HEK293 (cell line): ENCODE data around the gene GPSM1.

Experiments used
- CTCF ChIP-seq: fragments of 450-650 bp; formaldehyde crosslinking; IDR thresholded peaks from 2 replicates; pipeline ENCODE4 v1.5.1; 2016; ENCODE audit warnings: missing biosample characterization, missing genetic modification characterization
- KLF10 ChIP-seq: fragments of 450-650 bp; IDR thresholded peaks from 2 replicates; pipeline ENCODE4 v1.5.1; 2018; ENCODE audit warnings: missing biosample characterization, mild to moderate bottlenecking, missing genetic modification characterization
- MZF1 ChIP-seq: fragments of 450-650 bp; formaldehyde crosslinking; IDR thresholded peaks from 2 replicates; pipeline ENCODE4 v1.5.1; 2017; ENCODE audit warnings: missing biosample characterization, missing genetic modification characterization, borderline replicate concordance
- PRDM1 ChIP-seq: fragments of 450-650 bp; formaldehyde crosslinking; IDR thresholded peaks from 2 replicates; pipeline ENCODE4; 2016; ENCODE audit warnings: missing biosample characterization, missing genetic modification characterization
- RBAK ChIP-seq: fragments of 450-650 bp; formaldehyde crosslinking; IDR thresholded peaks from 2 replicates; pipeline ENCODE4 v1.5.1; 2016; ENCODE audit warnings: missing biosample characterization, missing genetic modification characterization
- ZBTB26 ChIP-seq: fragments of 450-650 bp; formaldehyde crosslinking; optimal IDR thresholded peaks from 2 replicates; pipeline ENCODE3; 2016; ENCODE audit warnings: missing biosample characterization, mild to moderate bottlenecking, missing genetic modification characterization
- ZNF138 ChIP-seq: fragments of 450-650 bp; formaldehyde crosslinking; IDR thresholded peaks from 2 replicates; pipeline ENCODE4 v1.5.1; 2016; ENCODE audit warnings: missing biosample characterization, missing genetic modification characterization, borderline replicate concordance
- ZNF140 ChIP-seq: fragments of 450-650 bp; formaldehyde crosslinking; IDR thresholded peaks from 2 replicates; pipeline ENCODE4 v1.5.1; 2016; ENCODE audit warnings: missing biosample characterization, missing genetic modification characterization
- ZNF146 ChIP-seq: fragments of 450-650 bp; formaldehyde crosslinking; IDR thresholded peaks from 2 replicates; pipeline ENCODE4 v1.5.1; 2016; ENCODE audit warnings: missing biosample characterization, missing genetic modification characterization
- ZNF174 ChIP-seq: fragments of 450-650 bp; formaldehyde crosslinking; IDR thresholded peaks from 2 replicates; pipeline ENCODE4 v1.5.0; 2017; ENCODE audit warnings: missing biosample characterization, mild to moderate bottlenecking, missing genetic modification characterization
- ZSCAN30 ChIP-seq: fragments of 450-650 bp; IDR thresholded peaks from 2 replicates; pipeline ENCODE4 v1.5.1; 2018; ENCODE audit warnings: missing biosample characterization, mild to moderate bottlenecking, missing genetic modification characterization, moderate library complexity
- ZXDB ChIP-seq: fragments of 450-650 bp; formaldehyde crosslinking; IDR thresholded peaks from 2 replicates; pipeline ENCODE4 v1.5.1; 2016; ENCODE audit warnings: missing biosample characterization, missing genetic modification characterization

GRCh38 chr9:136358888-136359287 is 31.5 kb downstream of the GPSM1 start:
- TF ChIP-seq RBAK, result no peak
- no peak for TF ChIP-seq ZXDB (tag by site-specific recombination)
- no peak for TF ChIP-seq CTCF (tag by site-specific recombination)
- TF ChIP-seq MZF1 (tag by site-specific recombination), result no peak
- no peak for TF ChIP-seq KLF10 (tag by site-specific recombination)
- no peak for TF ChIP-seq ZSCAN30 (tag by site-specific recombination)
- TF ChIP-seq PRDM1 (tag by site-specific recombination), result no peak
- TF ChIP-seq ZNF174, result no peak
- no peak for TF ChIP-seq ZNF146 (tag by site-specific recombination)
- no peak for TF ChIP-seq ZBTB26 (tag by site-specific recombination)
- TF ChIP-seq ZNF140, result no peak
- TF ChIP-seq ZNF138 (tag by site-specific recombination), result no peak
